GM23248 (cell line): Measurements from ENCODE around the gene RFX3. TPM values are rescaled to one million over a fixed set of nuclear protein-coding genes. Genes with fewer than 3 reads are reported as not detected.

Experiments
- DNase-seq: peaks from one replicate; pipeline ENCODE4 v3.0.0-alpha.2; 2015
- H2AFZ ChIP-seq: fragments of 200-600 bp; sonication (generic); 2 replicates; pipeline ENCODE4 v1.6.1; 2016; ENCODE audit warnings: antibody characterized with exemption
- H3F3A ChIP-seq: fragments of 200-600 bp; sonication (generic); 2 replicates; pipeline ENCODE4 v1.6.1; 2016; ENCODE audit warnings: mild to moderate bottlenecking, antibody characterized with exemption, mixed run types; ENCODE audit not compliant: insufficient read depth
- H3K27ac ChIP-seq: fragments of 200-600 bp; sonication (generic); 2 replicates; pipeline ENCODE4 v1.5.1; 2016; ENCODE audit warnings: mild to moderate bottlenecking
- H3K27me3 ChIP-seq: fragments of 200-600 bp; sonication (generic); replicated peaks from 2 replicates; pipeline ENCODE4 v1.6.1; 2016; ENCODE audit warnings: mild to moderate bottlenecking; ENCODE audit not compliant: insufficient read depth
- H3K36me3 ChIP-seq: fragments of 200-600 bp; sonication (generic); 2 replicates; pipeline ENCODE4 v1.6.1; 2016; ENCODE audit warnings: low read depth, mild to moderate bottlenecking
- H3K4me1 ChIP-seq: fragments of 200-600 bp; sonication (generic); 2 replicates; pipeline ENCODE4 v1.6.1; 2016; ENCODE audit warnings: mild to moderate bottlenecking; ENCODE audit not compliant: insufficient read depth
- H3K4me2 ChIP-seq: fragments of 200-600 bp; sonication (generic); one replicate; pipeline ENCODE4 v1.6.1; 2016; ENCODE audit warnings: mild to moderate bottlenecking; ENCODE audit not compliant: unreplicated experiment
- H3K4me3 ChIP-seq: fragments of 200-600 bp; sonication (generic); 2 replicates; pipeline ENCODE4 v1.5.1; 2016; ENCODE audit warnings: mild to moderate bottlenecking
- H3K79me2 ChIP-seq: fragments of 200-600 bp; sonication (generic); 2 replicates; pipeline ENCODE4 v1.6.1; 2016; ENCODE audit warnings: mild to moderate bottlenecking; ENCODE audit not compliant: insufficient read depth
- H3K9ac ChIP-seq: fragments of 200-600 bp; sonication (generic); 2 replicates; pipeline ENCODE4 v1.6.1; 2016; ENCODE audit warnings: mild to moderate bottlenecking
- H3K9me2 ChIP-seq: fragments of 200-600 bp; sonication (generic); 2 replicates; pipeline ENCODE4 v1.6.1; 2016; ENCODE audit warnings: mixed run types, mild to moderate bottlenecking, moderate library complexity; ENCODE audit not compliant: insufficient read depth
- H3K9me3 ChIP-seq: fragments of 200-600 bp; sonication (generic); one replicate; pipeline ENCODE4 v1.6.1; 2017; ENCODE audit warnings: low read depth
- H4K20me1 ChIP-seq: fragments of 200-600 bp; sonication (generic); 2 replicates; pipeline ENCODE4 v1.6.0; 2016; ENCODE audit not compliant: insufficient read depth
- EZH2 ChIP-seq: fragments of 200-600 bp; sonication (generic); IDR thresholded peaks from 2 replicates; pipeline ENCODE4 v1.6.1; 2018; ENCODE audit warnings: antibody characterized with exemption, mild to moderate bottlenecking; ENCODE audit not compliant: insufficient read depth, poor library complexity, severe bottlenecking
- EZH2phosphoT487 ChIP-seq: fragments of 200-600 bp; sonication (generic); IDR thresholded peaks from 2 replicates; pipeline ENCODE4 v1.6.1; 2018; ENCODE audit warnings: antibody characterized with exemption, moderate library complexity, mild to moderate bottlenecking, low read depth; ENCODE audit not compliant: insufficient read depth
- WGBS, 2 experiments: methylation state at CpG; one replicate each; pipeline ENCODE4 v1.1.6; 2015 to 2017; ENCODE audit warnings: low lambda C conversion rate in 2 of 2, low coverage in 1 of 2; ENCODE audit errors: missing lambda C conversion rate in 2 of 2; 5-methylcytosine and 5-hydroxymethylcytosine counted together
- in situ Hi-C: fragments of 300-500 bp; cut with MboI; formaldehyde crosslinking; loops from 2 replicates; pipeline ENCODE4 v1.15.0; 2020
- polyA plus RNA-seq: library from polyadenylated mRNA; unstranded; fragments of >200 nt; fragmentation: Nextera tagmentation; extraction: Ambion mirVana; gene quantifications from 2 replicates; pipeline ENCODE4 v1.2.1, GENCODE V29; 2016
- total RNA-seq: library from RNA; depleted of rRNA; stranded (reverse); fragments of >200 nt; shearing (Covaris generic); gene quantifications from 2 replicates; pipeline ENCODE4 v1.2.3, GENCODE V29; 2014

RFX3 gene
- total and polyA plus RNA-seq, 2 experiments from 2014 or later = 0.80 to 1.9 TPM

DNA sequence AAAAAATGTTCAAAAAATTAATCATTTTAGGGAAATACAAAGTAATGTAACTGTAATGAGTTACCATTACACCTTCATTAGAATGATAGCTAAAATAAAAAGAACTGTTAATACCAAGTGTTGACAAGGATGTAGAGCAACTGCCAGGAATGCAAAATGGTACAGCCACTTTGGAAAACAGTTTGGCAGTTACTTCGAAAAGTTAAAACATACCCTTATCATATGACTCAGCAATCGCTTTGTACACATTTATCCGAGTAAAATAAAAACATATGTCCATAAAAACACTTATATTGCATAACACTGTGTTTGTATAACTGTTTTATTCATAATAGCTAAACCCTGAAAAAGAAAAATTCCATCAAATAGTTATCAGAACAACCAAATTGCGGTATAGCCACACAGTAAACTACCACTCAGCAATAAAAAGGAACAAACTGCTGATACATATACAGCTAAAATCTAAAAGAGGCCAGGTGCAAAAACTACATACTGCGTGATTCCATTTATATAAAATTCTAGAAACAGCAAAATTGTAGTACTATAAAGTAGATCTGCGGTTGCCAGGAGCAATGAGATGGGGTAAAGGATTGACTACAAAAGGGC lies 61.7 kb downstream of the RFX3 start:
- Histone ChIP-seq H3K4me1 (0 out of 2 replicates have a peak, but pooled peaks cover 4% of the 10 kb centered on the region), H2AFZ (no peak overlapping the region), H3K9me3 (no peaks in the 10 kb centered on the region), H3K4me3 (no peak overlapping the region), H3K36me3 (no peaks in the 10 kb centered on the region), H3K27ac (no peak overlapping the region), H3F3A (no peaks in the 10 kb centered on the region), H3K27me3 (no peaks in the 10 kb centered on the region), H3K4me2 (no peak overlapping the region), H3K79me2 (no peaks in the 10 kb centered on the region), H3K9me2 (no peaks in the 10 kb centered on the region), H3K9ac (no peak overlapping the region), H4K20me1 (no peaks in the 10 kb centered on the region)
- TF ChIP-seq EZH2 (no peak), EZH2phosphoT487 (no peak)
- WGBS, 2 experiments = 52 to 53% methylated on average over 6 of the region's 6 CpGs
- in situ Hi-C loops = no loop called here
- peak; percentile 19 for DNase-seq

DNA sequence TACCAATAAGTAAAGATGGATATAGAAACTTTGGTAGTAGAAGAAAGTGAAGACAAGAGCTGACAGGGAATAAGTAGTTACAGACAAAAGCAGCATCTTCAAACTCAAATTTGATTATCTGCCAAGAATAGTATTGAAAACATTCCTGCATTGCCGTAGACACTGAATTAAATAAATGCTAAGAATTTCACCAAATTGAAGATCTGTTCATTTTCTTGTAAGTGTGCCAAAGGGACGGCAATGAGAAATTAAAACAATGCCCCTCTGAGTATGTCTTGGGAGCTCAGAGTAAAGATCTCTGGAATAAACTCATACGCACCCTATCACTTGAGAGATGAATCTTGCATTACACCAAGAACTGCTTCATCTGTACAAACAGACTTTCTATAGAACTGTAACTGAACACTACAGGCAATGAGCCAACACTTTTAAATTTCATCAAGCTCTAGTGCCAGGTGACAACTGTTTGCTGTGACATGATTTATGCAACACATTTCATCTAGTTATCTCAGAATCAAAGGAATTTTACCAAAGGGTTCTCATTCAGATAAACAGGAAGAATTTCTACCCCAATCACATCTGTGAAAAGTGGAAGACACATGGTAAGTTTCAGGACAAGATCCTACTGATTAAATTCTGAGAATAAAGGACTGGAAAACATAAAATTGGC lies 66.9 kb downstream of the RFX3 start:
- Histone ChIP-seq H4K20me1 (no peaks in the 10 kb centered on the region), H3K4me1 (no peaks in the 10 kb centered on the region), H3K4me3 (no peak overlapping the region), H3K9ac (no peak overlapping the region), H3K27ac (no peak overlapping the region), H3K9me3 (no peaks in the 10 kb centered on the region), H3K9me2 (no peaks in the 10 kb centered on the region), H3K79me2 (no peaks in the 10 kb centered on the region), H3K27me3 (no peaks in the 10 kb centered on the region), H3K36me3 (no peaks in the 10 kb centered on the region), H3K4me2 (no peak overlapping the region), H3F3A (no peaks in the 10 kb centered on the region), H2AFZ (no peak overlapping the region)
- 51 to 57% methylated on average over 3 of the region's 3 CpGs for WGBS, 2 experiments
- DNase-seq = no peak
- in situ Hi-C loops = no loop called here
- TF ChIP-seq EZH2phosphoT487 (no peak), EZH2 (no peak)

DNA sequence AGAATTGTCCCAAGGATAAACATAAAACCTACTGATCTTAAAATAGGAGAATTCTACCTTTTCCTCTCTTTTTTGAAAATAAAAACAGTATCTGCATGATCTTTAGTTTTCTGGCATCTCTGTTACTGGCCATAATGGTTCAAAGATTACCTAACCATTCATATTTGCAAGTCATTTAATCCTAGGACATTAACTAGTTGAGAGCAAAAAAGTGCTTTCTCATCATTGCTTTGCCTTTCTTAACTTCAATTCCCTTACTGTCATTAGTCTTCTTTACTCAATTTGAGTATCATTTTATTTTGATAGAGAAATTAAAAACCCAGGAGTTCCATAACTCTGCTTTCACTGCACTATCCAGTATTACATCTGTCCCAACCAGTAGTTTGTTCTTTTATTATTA lies 68.6 kb downstream of the RFX3 start:
- in situ Hi-C loops = no loop called here
- H3K27me3 ChIP-seq = no peaks in the 10 kb centered on the region
- no peak overlapping the region for H3K27ac ChIP-seq
- no peaks in the 10 kb centered on the region for H3F3A ChIP-seq
- H3K9me3 ChIP-seq = no peaks in the 10 kb centered on the region
- no peaks in the 10 kb centered on the region for H3K4me1 ChIP-seq
- H3K9me2 ChIP-seq = no peaks in the 10 kb centered on the region
- H3K79me2 ChIP-seq = no peaks in the 10 kb centered on the region
- H3K4me2 ChIP-seq = no peak overlapping the region
- no peak for DNase-seq
- no peaks in the 10 kb centered on the region for H3K36me3 ChIP-seq
- TF ChIP-seq EZH2phosphoT487 (no peak), EZH2 (no peak)
- no peak overlapping the region for H3K4me3 ChIP-seq
- no peaks in the 10 kb centered on the region for H4K20me1 ChIP-seq
- H2AFZ ChIP-seq = no peak overlapping the region
- H3K9ac ChIP-seq = no peak overlapping the region

DNA sequence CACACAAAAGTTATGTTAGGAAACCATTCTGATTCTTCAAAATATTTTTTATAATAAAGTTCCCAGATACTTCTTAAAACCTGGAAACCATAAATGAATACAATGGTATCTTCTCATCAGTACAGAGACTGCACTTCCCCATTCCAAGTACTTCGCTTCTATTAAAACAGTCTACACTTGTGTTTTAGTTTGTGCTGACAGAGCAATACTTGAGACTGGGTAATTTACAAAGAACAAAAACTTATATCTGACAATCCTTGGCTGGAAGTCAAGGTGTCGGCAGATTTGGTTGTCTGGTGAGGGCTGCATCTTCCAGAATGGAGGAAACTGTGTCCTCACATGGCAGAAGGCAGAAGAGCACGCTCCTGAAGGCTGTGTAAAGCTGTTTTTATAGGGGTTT lies 70.1 kb downstream of the RFX3 start:
- Histone ChIP-seq H3K4me2 (no peak overlapping the region), H3K79me2 (no peaks in the 10 kb centered on the region), H3F3A (no peaks in the 10 kb centered on the region), H3K9me2 (no peaks in the 10 kb centered on the region), H3K36me3 (no peaks in the 10 kb centered on the region), H3K27me3 (no peaks in the 10 kb centered on the region), H3K9ac (no peak overlapping the region), H4K20me1 (no peaks in the 10 kb centered on the region), H2AFZ (no peak overlapping the region), H3K27ac (no peak overlapping the region), H3K9me3 (no peaks in the 10 kb centered on the region), H3K4me3 (no peak overlapping the region), H3K4me1 (no peaks in the 10 kb centered on the region)
- WGBS, 2 experiments = 89 to 90% methylated on average over 3 of the region's 3 CpGs
- no peak for DNase-seq
- in situ Hi-C loops = no loop called here
- TF ChIP-seq EZH2phosphoT487 (no peak), EZH2 (no peak)

DNA sequence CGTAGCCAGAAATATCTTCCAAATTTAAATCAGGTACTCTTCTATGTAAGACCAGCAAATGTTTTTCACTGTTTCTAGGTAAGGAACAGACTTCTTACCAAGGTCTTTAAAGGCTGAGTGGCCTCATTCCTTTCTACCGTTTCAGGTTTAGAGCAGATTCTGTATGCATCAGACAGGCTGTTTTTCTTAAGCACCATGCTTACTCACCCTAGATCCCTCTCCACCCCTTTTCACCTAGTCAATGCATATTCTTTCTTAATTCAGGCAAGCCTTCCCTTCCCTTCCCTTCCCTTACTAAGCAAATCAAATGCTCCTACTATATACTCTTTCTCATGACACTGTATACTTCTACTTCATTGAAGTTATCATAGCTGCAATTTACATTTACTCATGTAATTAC lies 70.7 kb downstream of the RFX3 start:
- Histone ChIP-seq H3K27ac (no peak overlapping the region), H3F3A (no peaks in the 10 kb centered on the region), H3K79me2 (no peaks in the 10 kb centered on the region), H3K9ac (no peak overlapping the region), H3K9me3 (no peaks in the 10 kb centered on the region), H3K36me3 (no peaks in the 10 kb centered on the region), H3K4me3 (no peak overlapping the region), H3K4me1 (no peaks in the 10 kb centered on the region), H3K9me2 (no peaks in the 10 kb centered on the region), H2AFZ (no peak overlapping the region), H3K27me3 (no peaks in the 10 kb centered on the region), H4K20me1 (no peaks in the 10 kb centered on the region), H3K4me2 (no peak overlapping the region)
- WGBS, 2 experiments = 74 to 80% methylated on average over 2 of the region's 2 CpGs
- TF ChIP-seq EZH2phosphoT487 (no peak), EZH2 (no peak)
- in situ Hi-C loops = no loop called here
- no peak for DNase-seq
